Iris pigment epithelial cell (primary cell): ENCODE measurements around the gene DAAM2.

ENCODE experiments used
- DNase-seq: peaks from one replicate; pipeline ENCODE4 v3.0.0-alpha.2; 2011; ENCODE audit warnings: low read depth

DAAM2 gene

GRCh38 chr6:39787322-39787721, 4.9 kb upstream of the DAAM2 start:
- no peak for DNase-seq

- DNase-seq: peak; percentile 12
These were observed 1.4 kb upstream of the DAAM2 start for GRCh38 chr6:39790772-39791171.

DNA sequence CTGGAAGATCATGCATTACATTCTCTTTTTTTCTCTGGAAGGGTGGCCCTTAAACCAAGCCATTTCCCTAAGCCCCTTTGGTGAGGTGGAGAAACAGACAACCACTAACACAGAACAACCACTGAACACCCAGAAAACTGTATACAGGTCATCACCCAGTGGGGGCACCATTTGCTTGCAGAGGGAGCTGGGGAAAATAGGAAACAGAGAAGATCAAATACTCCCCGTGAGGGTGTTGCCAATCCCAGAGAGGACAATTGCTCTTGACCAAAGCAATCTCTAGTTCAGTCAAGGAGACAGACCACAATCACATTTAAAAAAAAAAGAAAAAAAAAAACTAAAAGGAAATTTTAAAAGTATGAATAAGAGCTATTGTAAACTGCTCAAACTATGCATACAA, 865 bp upstream of the DAAM2 start:
- DNase-seq: no peak

DNA sequence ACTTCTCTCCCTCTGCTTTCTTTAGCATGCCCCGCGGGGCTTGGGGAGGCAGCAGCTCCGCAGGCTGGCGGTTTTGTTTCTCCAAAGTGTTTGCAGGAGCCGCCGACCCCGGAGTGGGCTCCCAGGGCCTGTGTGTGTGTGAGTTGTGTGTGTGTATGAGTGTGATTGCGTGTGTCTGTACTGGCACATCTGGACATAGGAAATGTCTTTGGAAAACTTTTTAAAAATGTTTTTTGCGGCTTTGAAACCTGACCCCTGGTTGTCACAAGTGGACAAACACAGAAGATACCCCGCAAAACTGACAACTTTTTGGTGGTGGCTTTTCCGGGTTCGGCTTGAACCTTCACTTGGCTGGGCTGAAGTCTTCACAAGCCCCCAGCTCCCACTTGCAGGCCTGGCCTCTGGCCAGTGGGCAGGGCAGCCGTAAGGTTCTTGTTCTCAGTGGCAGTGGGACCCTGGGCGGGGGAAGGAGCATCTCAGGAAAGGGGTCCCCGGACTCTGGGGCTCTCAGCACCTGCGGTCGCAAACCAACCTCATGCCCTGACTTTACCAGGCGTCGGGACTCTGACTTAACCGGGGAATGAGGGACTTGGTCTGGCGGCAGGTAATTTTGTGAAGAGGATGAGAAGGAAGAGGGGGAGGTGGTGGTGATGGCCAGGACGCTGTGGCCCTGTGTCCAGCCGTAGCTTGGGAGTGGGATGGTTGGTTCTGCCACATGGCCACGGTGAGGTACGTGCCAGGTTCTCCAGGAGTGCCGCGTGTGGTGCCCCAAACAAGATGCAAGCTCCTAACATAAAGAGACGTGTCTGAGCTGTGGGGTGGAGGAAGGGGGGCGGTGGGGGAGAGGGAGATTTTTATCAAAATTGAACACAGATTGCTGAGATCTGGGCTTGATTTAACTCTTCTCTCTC, 619 bp downstream of the DAAM2 start:
- no peak for DNase-seq

- DNase-seq: no peak
These were observed 1.3 kb downstream of the DAAM2 start for GRCh38 chr6:39793516-39793915.

DNA sequence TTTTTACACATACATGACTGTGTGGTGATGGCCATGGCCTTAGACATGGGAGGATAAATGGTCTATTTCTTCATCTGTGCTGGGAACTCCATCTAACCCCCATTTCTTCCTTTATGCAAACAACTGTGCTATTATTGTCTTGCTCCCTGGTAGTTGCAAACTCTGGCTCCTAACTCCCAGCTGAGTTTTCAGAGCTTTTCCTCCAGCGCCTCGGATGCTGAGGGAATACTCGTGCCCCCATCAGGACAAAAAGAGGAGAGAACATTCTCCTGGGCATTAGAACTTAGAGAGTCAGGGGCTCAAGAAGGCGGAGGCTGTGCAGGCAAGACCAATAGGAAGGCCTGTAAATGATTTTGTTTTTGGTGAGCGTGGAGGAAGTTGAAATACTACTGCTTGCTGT, 2.1 kb downstream of the DAAM2 start:
- no peak for DNase-seq

DNA sequence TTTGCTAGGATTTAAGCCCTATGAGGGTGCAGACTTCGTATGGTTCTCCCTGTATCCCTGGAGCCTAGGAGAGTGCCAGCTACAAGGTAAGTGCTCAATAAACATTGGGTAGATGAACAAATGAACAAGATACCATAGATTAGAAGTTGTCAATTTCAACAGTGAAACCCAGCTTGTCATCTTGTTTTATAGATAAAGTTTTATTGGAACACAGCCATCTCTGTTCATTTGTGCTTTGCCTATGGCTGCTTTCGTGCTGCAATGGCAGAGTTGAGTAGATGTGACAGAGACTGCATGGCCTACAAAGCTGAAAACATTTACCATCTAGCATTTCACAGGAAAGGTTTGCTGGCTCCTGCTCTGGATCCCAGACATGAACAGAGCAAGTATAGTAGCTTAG, 5.6 kb downstream of the DAAM2 start:
- DNase-seq: no peak

DNA sequence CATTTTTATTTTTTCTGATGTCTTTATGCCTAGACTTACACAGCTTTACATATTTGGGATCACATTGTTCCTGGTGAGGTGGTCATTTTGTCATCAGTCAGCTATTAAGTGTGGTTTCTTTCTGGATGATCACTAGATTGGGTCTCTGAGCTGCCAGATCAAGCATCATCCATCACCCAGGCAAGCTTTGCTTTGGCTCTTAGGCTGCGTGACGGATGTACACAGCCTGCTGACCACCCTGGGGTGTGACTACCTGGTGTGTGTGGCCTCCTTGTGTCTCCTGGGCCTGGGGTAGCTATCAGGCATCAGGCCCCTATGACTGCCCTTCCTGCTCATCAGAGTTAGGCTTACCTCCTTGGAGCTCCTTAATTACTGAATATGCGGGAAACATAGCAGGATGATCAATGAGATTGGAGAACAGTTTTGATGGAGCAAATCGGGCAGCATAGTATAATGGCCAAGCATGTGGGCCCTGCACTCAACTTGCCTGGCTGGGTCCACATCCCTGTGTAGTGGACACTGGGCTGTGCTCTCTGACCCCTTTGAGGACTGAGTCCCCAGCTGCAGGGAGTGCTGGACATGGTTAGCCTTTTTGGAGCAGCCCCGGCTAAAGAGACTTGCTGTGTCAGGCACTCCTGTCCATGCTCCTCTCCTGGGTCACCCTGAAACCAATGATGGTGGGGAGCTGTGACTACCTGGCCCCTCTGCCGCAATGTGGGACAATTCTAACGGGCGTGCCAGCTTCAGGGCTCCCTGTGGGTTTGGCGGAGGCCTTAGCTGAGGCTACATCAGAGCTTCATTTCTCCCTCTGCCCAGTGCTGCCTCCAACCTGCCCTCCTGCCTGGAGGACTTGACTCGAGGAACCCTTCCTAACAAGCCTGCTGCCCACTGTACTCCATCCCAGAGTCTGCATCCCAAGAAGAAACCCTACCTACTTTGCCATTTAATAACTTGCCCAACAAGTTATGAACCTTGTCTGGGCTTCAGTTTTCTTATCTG, 8.2 kb downstream of the DAAM2 start:
- DNase-seq: no peak

- DNase-seq: no peak
These were observed 9.5 kb downstream of the DAAM2 start for GRCh38 chr6:39801456-39802251.

DNA sequence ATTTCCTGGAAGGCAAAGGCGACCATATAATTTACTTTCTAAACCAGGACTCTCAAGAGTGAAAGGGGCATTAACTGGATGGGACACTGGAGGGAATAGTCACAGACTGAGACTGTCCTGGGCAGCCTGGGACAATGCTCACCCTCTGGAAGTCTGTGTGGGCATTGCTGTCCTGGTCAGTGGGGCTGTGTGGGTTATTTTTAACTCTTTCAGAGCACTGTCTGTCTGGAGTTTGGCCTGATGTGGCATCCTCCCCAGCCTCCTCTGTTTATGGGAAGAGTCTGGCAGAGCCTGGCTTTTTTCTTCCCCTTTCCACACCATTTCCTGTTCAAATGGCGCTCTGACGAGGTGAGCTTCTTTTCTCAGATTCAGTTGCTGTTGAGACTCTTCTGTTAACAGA, 11.7 kb downstream of the DAAM2 start:
- no peak for DNase-seq

- DNase-seq: peak; percentile 47
These were observed 12.4 kb downstream of the DAAM2 start for GRCh38 chr6:39804466-39805065.

DNA sequence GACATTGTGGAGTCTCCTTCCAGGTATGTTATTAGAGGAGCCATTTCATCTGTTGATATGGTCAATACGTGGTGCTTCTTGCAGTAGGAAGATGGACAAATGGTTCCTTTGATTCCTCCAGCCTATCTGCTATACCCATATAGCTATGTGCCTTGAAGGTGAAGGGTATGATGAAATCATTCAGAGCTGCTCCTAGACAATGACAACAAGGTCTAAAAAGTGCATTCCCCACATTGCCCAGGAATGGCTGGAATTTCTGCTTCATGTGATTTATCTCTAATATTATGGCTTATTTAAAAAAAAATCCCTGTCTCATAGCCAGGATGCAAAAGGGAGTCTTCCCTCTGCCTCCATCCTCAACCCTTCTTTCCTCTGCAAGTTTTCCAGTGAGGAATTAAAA, 14.1 kb downstream of the DAAM2 start:
- peak; percentile 25 for DNase-seq

DNA sequence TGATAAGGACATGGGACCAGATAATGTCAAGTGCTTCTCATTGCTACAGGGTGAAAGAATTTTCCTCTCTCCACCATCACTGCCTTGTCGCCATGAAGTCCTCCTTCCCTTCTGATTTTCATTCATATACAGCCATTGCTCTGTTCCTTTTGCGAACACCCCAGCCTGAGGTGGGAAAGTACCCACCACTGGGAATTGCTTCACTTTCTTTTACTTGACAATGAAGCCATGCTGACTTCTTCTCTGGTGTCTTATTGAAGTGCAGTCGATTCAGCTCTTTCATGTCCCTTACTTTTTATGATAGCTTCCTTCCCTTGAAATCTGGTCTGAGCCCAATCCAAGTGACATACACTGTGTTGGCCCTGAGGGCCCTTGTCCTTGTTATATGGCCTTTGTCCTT, 16.2 kb downstream of the DAAM2 start:
- DNase-seq: no peak

- no peak for DNase-seq
These were observed 16.8 kb downstream of the DAAM2 start for GRCh38 chr6:39808964-39809363.

GRCh38 chr6:39811835-39812345, 19.7 kb downstream of the DAAM2 start:
- no peak for DNase-seq

GRCh38 chr6:39812496-39812852, 20.3 kb downstream of the DAAM2 start:
- DNase-seq: no peak

- peak; percentile 7 for DNase-seq
These were observed 20.8 kb downstream of the DAAM2 start for GRCh38 chr6:39812853-39813533.

GRCh38 chr6:39814236-39814635, 22.1 kb downstream of the DAAM2 start:
- DNase-seq: no peak

- no peak for DNase-seq
These were observed 23.2 kb downstream of the DAAM2 start for GRCh38 chr6:39815356-39815755.

- no peak for DNase-seq
These were observed 24.6 kb downstream of the DAAM2 start for GRCh38 chr6:39816747-39817146.

DNA sequence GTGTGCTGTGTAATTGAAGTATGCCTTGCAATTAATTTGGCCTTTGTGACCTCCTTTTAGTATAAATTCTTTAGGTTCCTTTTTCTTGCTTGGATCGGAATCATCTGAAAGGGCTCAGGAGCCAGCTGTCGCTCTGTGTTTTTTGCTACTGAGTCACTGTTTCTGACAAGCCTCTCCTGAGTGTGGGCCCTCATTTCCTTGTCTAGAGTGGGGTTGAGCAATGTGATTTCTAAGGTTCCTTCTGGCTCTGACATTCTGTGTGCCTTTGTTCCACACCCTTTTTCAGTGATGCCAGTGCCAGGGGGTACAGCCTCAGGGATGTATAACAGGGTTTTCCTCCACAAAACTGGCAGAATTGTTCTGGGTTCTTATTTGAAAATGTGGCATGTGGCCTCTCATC, 26.5 kb downstream of the DAAM2 start:
- no peak for DNase-seq
